ENCODE results near the gene TSR1. TPM values are rescaled to one million over a fixed set of nuclear protein-coding genes. Genes with fewer than 3 reads are reported as not detected.
"Not testable (repeated sequence)": the region's sequence is repeated elsewhere in the genome, so short reads cannot be mapped to it uniquely, and the experiment has no call there.

Gene TSR1
- total and polyA plus RNA-seq, 7 donors = 6.7 to 56.3 (median 21.9) TPM

- no peaks in the 10 kb centered on the region for H3K4me1 ChIP-seq
- no peak for TF ChIP-seq POLR2A (IDR thresholded peaks at IDR 0.05)
- TF ChIP-seq CTCF (IDR thresholded peaks at IDR 0.05) = no peak
- TF ChIP-seq EP300 (IDR thresholded peaks at IDR 0.05) = no peak
- TF ChIP-seq POLR2AphosphoS5 (IDR thresholded peaks at IDR 0.05) = no peak
- H3K36me3 ChIP-seq = peaks cover 18 to 87% (median 42%) of the 10 kb centered on the region in 4 donors
- intact Hi-C loops (cut with DNase I) = no loop called here
- H3K27me3 ChIP-seq = no peaks in the 10 kb centered on the region
- WGBS, 2 donors = 80 to 93% methylated on average over 2 of the region's 2 CpGs
- no peaks in the 10 kb centered on the region for H3K9me3 ChIP-seq
- H3K27ac ChIP-seq = no peak overlapping the region
- H3K4me3 ChIP-seq = no peak overlapping the region
- no peak for DNase-seq
Observed at GRCh38 chr17:2323629-2324314, 12.5 kb downstream of the TSR1 start.

GRCh38 chr17:2321399-2321798 lies 14.9 kb downstream of the TSR1 start:
- DNase-seq = no peak
- intact Hi-C loops (cut with DNase I) = no loop called here
- Histone ChIP-seq H3K4me3 (no peak overlapping the region), H3K9me3 (no peaks in the 10 kb centered on the region), H3K27ac (no peak overlapping the region), H3K4me1 (no peaks in the 10 kb centered on the region), H3K27me3 (no peaks in the 10 kb centered on the region), H3K36me3 (peaks cover 18 to 70% (median 37%) of the 10 kb centered on the region in 4 donors)
- no peak for TF ChIP-seq EP300 (IDR thresholded peaks at IDR 0.05)
- TF ChIP-seq CTCF (IDR thresholded peaks at IDR 0.05) = no peak
- TF ChIP-seq POLR2AphosphoS5 (IDR thresholded peaks at IDR 0.05) = no peak
- no peak for TF ChIP-seq POLR2A (IDR thresholded peaks at IDR 0.05)
- 44 to 63% methylated on average over 1 of the region's 1 CpG for WGBS, 2 donors

- no peak overlapping the region for H3K4me3 ChIP-seq
- H3K9me3 ChIP-seq = no peaks in the 10 kb centered on the region
- peaks cover 11 to 47% (median 18%) of the 10 kb centered on the region in 4 donors for H3K36me3 ChIP-seq
- TF ChIP-seq POLR2A (IDR thresholded peaks at IDR 0.05) (no peak), CTCF (IDR thresholded peaks at IDR 0.05) (no peak), POLR2AphosphoS5 (IDR thresholded peaks at IDR 0.05) (no peak), EP300 (IDR thresholded peaks at IDR 0.05) (no peak)
- no peaks in the 10 kb centered on the region for H3K27me3 ChIP-seq
- intact Hi-C loops (cut with DNase I) = no loop called here
- H3K27ac ChIP-seq = no peak overlapping the region
- H3K4me1 ChIP-seq = no peaks in the 10 kb centered on the region
- DNase-seq = no peak
Observed at GRCh38 chr17:2319051-2319450, 17.2 kb downstream of the TSR1 start.

- H3K36me3 ChIP-seq = peaks cover 1 to 34% (median 5%) of the 10 kb centered on the region in 4 donors
- intact Hi-C loops (cut with DNase I) = no loop called here
- no peak overlapping the region for H3K27ac ChIP-seq
- H3K27me3 ChIP-seq = no peaks in the 10 kb centered on the region
- H3K4me3 ChIP-seq = no peak overlapping the region
- no peaks in the 10 kb centered on the region for H3K4me1 ChIP-seq
- H3K9me3 ChIP-seq = no peaks in the 10 kb centered on the region
- no peak for DNase-seq
- TF ChIP-seq POLR2A (IDR thresholded peaks at IDR 0.05) (no peak), POLR2AphosphoS5 (IDR thresholded peaks at IDR 0.05) (no peak), EP300 (IDR thresholded peaks at IDR 0.05) (no peak), CTCF (IDR thresholded peaks at IDR 0.05) (no peak)
- 91 to 98% methylated on average over 3 of the region's 3 CpGs for whole genome bisulfite sequencing, 2 donors
Observed at GRCh38 chr17:2317796-2318195, 18.5 kb downstream of the TSR1 start.

GRCh38 chr17:2316916-2317205 lies 19.4 kb downstream of the TSR1 start:
- DNase-seq; intact Hi-C loops (cut with DNase I); H3K4me3 ChIP-seq; H3K4me1 ChIP-seq; H3K27me3 ChIP-seq; H3K27ac ChIP-seq; H3K9me3 ChIP-seq: not testable (repeated sequence)
- 86 to 94% methylated on average over 7 of the region's 7 CpGs for WGBS, 2 donors
- peaks cover 0 to 25% (median 3%) of the 10 kb centered on the region in 4 donors for H3K36me3 ChIP-seq

All from sigmoid colon (tissue), 7 donors.